Left forelimb (tissue), 1 donor: ENCODE data around the gene LRP3.
A peak's percentile ranks its signal among the peaks of the same experiment; 100 is the strongest.

Experiments used
- DNase-seq: peaks from one replicate; pipeline ENCODE4 v3.0.0-alpha.2; 2018; ENCODE audit warnings: low spot score

Gene LRP3

DNA sequence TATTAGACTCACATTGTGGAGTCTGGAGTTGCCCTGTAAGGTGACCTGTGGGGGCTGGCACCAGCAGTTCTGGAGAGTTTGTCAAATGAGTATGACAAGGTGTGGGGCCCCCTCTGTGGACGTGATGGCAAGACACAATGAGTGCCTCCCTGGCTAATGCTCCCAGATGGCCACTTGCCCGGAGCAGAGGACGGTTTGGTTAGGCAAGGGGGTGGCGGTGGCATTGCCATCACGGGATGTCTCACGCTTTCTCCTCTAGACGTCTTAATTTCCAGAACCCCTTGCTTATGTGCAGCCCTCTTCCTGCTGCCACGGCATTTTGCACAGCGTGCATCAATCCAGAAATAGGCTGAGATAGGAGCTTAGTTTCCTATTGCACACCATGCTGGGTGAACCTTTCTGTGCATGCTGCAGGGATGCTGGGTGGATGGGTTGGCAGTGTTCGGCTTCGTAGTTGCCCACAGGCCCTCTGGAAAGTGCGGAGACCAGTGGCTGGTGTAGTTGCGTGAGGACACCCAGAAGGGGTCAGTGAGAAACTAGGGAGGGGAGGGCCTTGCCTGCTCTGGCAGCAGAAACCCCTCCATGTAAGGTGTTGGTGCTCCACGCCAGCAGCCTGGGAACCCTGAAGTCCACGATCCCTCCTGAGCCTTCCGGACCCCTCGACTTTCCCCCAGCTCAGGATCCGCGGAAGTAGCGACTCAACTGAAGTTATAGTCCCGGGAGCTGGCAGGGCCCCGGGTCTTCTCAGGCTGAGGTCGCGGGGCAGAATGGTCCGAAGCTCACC lies 18.1 kb upstream of the LRP3 start:
- DNase-seq: no peak

DNA sequence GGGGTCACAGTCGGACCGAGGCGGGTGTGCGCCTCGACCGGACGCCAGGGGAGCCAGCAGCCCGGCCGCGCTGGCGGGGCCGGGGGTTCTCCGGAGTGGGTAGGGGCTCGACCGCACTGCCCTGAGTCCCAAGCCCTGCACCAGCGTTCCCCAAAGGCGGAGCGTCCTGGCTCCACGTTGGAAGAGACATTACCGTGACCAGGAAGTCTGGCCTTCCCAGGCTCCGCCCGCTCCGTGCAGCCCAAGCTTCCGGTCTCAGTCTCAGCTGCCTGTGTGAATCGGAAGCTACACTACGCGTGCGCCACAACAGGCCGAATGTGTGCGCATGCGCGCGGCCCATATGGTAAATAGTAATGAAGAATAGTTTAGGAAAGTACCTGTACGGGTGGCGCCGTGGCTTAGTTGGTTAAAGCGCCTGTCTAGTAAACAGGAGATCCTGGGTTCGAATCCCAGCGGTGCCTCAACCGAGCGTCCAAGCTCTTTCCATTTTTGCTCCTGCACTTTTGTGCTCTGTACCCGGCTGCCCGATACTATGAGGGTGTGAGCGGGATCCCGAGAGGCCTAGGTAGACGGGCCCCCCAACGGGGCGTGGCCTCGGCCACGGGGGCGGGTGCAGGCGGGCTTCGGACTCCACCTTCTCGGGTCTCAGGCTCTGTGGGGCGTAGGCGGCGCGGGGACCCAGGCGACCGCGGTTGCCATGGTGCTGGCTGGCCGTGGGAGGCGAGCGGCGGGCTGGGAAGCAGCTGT lies 17.3 kb upstream of the LRP3 start:
- peak; percentile 99 for DNase-seq

GRCh38 chr19:33177417-33177979 lies 16.6 kb upstream of the LRP3 start:
- DNase-seq: peak; percentile 89

- DNase-seq: no peak
These were observed 7.5 kb upstream of the LRP3 start for GRCh38 chr19:33186431-33187182.

DNA sequence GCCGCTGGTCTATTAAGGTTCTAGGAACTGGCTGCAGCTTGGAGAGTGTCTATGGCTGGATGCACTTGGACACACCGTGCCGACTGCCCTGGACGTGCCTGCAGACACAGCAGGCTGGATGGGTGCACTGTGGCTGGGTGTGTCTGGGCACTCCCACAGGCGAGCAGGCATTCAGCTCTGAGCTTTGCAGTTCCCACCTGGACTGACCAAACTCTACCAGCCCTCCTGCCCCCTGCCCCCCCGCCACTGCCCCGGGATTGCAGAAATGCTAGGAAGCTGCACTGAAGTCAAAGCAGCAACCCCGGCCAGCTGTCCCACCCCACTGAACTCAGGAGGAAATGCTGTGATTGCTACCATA lies 7.0 kb upstream of the LRP3 start:
- DNase-seq: no peak

- no peak for DNase-seq
These were observed 4.7 kb upstream of the LRP3 start for GRCh38 chr19:33189453-33189852.

DNA sequence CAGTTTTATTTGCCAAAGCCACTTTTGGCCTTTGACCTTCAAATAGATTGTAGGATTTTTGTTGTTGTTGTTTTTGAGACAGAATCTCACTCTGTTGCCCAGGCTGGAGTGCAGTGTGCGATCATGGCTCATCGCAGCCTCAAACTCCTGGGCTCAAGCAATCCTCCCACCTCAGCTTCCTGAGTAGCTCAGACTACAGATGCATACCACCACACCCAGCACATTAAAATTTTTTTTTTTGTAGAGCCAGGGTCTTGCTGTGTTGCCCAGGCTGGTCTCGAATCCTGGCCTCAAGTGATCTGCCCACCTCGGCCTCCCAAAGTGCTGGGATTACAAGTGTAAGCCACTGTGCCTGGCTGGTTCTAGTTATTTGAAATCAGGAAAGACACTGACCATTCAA lies 3.0 kb upstream of the LRP3 start:
- peak; percentile 3 for DNase-seq

DNA sequence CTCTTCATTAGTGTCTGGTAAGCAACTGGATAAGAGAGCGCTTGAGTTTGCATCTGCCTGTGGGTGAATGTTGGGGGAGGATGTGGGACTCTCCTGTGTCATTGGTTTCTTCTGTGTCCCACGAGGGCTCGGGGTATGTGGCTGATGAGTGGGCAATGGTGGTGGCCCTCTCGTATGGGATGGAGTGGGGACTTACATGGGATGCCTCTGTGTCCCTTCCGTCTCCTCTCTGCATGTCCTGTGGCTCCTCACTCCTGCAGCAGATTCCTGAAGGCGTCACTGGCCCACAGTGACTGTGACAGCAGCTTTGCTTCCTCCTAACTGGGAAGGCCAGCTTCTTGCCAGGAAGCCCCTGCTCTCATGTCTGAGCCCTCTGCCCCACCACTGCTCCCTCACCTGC lies 2.6 kb upstream of the LRP3 start:
- peak; percentile 36 for DNase-seq

- peak; percentile 36 for DNase-seq
These were observed 2.1 kb upstream of the LRP3 start for GRCh38 chr19:33192010-33192409.

- DNase-seq: peak; percentile 58
These were observed 763 bp upstream of the LRP3 start for GRCh38 chr19:33193269-33193864.

DNA sequence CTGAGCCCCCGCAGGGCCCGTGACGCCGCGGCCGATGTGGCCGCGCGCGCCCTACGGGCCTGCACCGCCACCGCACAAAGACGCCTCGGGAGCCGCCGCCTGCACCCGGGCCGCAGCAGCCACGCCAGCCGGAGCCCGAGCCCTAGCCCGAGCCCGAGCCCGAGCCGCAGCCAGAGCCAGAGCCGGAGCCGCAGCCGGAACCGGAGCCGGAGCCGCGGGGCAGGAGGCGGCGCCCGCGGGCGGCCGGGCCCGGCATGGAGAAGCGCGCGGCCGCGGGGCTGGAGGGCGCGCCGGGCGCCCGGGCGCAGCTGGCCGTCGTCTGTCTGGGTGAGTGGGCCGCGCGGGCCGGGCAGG lies 379 bp downstream of the LRP3 start:
- peak; percentile 68 for DNase-seq

- peak; percentile 72 for DNase-seq
These were observed 935 bp downstream of the LRP3 start for GRCh38 chr19:33194886-33195644.

DNA sequence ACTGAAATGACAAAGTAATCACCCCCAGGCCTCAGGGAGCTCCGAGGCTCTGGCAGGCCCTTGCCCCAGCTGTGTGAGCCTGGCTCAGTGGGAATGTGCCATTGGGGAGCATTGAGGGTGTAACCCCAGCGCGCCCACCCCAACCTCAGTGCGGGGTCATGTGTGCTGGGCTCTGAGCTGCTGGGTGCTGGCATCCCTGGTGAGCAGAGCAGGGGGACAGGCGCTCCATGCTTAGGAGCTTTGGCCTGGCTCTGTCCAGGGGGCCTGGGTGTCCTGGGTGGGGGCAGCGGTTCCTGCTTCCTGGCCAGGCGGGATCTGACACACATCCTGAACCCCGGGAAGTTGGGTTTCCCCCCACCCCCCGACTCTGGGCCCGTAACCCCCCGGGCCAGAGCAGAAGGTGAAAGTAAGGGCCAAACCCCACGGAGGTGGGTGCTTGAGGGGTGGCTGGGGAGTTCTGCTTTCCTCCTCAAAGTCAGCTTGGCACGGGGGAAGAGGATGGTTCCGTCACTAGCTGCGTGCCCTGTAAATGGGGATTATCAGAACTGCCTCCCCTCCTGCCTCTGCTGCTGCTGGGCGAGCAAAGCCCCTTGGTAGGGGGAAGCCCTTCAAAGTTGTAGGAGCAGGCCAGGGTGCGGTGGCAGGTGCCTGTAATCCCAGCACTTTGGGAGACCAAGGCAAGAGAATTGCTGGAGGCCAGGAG lies 1.7 kb downstream of the LRP3 start:
- DNase-seq: no peak

DNA sequence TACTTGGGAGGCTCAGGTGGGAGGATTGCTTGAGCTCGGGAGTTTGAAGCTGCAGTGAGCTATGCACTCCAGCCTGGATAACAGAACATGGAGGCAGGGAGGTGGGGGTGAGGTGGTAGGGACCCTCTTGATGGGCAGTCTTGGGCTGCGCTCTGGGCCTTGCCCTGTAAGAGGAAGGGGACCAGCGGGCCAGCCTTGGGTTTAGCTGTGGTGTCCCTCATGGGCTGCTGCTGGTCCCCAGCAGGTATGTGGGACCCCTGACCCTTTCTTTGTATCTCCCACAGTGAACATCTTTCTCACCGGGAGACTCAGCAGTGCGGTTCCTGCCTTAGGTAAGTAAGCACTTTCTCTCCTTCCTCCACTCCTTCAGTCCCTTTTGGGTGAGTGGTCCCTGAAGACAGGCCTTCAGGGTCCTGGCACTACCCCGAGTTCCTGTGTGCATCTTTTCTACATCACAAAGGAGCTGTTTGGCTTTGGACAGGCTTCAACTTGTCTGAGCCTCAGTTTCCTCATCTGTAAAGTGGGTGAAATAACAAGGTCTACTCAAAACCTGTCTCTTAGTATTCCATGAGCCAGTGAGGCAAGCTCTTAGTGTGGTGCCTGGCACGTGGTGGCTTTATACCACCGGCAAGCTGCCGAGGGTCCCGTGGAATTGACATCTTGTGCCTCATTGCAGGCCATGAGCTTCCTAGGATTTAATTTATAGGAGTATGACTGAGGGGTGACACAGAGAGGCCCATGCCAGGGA lies 2.5 kb downstream of the LRP3 start:
- no peak for DNase-seq

DNA sequence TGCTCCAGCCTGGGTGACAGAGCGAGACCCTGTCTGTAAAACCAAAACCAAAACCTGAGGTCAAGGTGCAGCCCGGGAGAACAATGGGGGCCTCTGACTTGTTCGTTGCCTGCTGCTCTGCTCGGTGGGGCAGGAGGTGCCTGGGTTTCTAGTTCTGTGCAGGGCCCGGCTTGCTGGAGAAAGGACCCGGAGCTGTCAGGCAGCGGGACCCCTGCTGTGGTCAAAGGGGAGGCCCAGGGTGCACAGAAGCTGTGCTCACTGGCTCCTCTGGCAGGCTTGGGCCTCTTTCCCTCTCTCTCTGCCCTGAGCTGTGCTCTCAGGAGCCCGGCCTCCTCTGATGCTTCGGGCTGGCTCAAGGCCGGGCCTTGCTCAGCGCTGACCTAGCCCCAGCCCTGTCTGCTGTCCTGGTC lies 3.5 kb downstream of the LRP3 start:
- DNase-seq: no peak

DNA sequence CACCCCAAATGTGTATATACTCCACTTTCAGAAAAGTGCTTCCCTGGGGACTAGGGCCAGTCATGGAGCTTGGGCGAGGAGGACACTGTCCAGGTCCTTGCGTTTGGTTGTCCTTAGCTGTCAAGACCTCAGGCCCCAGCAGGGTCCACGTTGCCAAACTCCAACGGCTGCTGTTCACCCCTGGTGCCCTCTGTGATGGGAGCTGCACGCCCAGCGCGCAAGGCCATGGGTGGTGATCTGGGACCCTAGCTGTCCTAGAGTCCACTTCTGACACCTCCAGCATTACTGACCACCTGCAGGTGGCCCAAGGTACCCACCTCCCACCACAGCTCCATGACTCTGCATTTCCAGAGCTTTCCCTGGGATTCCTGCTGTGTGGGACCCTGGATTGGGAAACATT lies 4.0 kb downstream of the LRP3 start:
- DNase-seq: peak; percentile 50

DNA sequence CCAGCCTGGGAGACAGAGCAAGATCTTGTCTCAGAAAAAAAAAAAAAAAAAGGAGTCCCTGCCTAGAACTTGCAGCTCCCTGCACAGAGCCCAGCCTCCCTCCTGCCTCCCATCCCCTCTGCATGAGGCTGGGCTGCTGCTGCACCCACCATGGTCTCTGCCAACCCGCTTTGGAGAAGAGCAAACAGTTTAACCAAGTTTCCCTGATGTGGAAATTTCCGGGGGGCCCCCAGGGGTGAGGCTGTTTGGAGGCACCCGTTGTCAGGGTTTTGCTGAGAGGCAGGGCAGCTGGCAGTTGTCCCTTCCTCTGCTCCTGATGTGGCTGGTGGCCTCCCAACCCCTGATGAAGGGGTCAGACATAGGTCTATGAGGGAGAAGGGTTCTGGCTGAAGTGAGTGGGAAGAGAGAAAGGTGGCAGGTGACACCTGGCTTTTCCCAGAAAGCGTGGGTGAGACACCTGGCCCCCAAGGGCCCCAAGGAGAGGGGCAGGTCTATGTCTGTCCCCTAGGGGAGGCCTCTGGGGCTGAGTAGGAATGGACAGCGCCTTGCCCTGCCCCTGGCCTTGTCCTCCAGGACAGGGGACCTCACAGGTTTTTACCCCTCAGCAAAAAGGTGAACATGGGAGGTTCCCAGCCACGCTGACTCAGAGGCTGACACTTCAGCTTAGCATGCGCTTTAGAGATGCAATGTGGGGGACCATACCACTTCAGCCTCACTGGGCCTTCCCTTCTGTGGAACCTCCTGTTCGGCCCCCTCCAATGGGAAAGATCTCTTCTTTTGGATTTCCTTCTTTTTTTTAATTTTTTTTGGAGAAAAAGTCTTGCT lies 5.5 kb downstream of the LRP3 start:
- no peak for DNase-seq

DNA sequence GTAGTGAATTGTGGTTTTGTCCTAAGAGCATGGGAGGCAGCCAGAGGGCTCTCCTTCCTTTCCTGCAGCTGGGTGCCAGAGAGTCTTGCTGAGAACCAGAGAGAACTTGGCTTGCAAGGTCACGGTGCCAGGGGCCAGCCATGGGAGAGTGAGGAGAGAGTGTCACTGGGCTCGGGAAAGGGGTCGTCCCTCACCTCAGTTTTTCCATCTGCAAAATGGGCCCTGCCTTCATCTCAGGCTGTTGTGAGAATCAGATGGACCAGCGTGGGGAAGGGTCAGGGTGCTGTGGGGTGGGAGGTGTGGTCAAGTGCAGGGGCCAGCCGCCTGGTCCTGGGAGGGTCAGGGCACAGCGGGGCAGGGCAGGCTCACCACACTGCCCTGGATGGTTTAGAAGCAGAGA lies 7.3 kb downstream of the LRP3 start:
- DNase-seq: no peak

DNA sequence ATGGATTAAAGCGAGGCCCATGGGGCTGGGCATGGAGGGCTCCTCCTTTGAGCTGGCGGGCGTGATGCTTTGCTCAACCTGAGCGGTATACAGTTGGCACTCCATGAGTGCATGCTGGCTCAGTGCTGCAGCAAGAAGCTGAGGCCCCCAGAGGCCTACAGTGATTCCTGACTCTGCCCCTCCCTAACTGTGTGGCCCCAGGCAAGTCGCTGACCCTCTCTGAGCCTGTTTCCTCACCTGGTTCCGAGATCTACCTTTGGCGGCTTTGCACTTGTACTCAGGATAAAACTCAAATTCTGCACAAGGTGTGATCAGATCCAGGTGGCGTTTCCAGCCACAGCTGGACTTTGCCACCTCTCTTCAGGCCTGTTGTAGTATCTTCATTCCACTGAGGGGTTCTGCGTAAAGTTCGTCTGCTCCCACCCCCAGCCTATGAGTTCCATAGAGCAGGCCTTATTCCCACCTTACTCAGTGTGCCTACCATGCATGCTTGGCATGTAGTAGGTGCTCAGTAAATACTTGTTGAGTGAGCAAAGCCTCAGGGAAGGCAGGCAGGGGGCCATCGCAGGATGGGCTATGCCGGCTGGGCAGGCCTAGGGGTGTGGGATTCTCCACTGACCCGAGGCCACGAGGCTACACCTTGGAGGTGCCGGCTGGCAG lies 7.9 kb downstream of the LRP3 start:
- DNase-seq: no peak
